Immature natural killer cell (primary cell): Measurements from ENCODE around the gene PIEZO1. TPM values are rescaled to one million over a fixed set of nuclear protein-coding genes. Genes with fewer than 3 reads are reported as not detected.

Experiments
- DNase-seq, 3 donors: peaks; one replicate each; pipeline ENCODE4 v3.0.0; 2022; ENCODE audit warnings: mixed read lengths in 1 of 3
- H3K27ac Mint-ChIP-seq, 6 donors: one replicate each; pipeline ENCODE4 v1.8.0; 2020; ENCODE audit warnings: mixed read lengths in 6 of 6, mild to moderate bottlenecking in 5 of 6, inconsistent platforms in 4 of 6, moderate library complexity in 3 of 6
- H3K27me3 Mint-ChIP-seq, 3 donors: one replicate each; pipeline ENCODE4 v1.8.0; 2020 to 2021; ENCODE audit warnings: low read depth in 3 of 3, mild to moderate bottlenecking in 3 of 3, mixed read lengths in 3 of 3, moderate library complexity in 3 of 3, inconsistent platforms in 1 of 3
- H3K36me3 Mint-ChIP-seq, 3 donors: one replicate each; pipeline ENCODE4 v1.8.0; 2020; ENCODE audit warnings: mixed read lengths in 3 of 3, inconsistent platforms in 2 of 3, mild to moderate bottlenecking in 2 of 3
- H3K4me1 Mint-ChIP-seq, 2 donors: one replicate each; pipeline ENCODE4 v1.8.0; 2020; ENCODE audit warnings: inconsistent platforms in 2 of 2, mild to moderate bottlenecking in 2 of 2, mixed read lengths in 2 of 2, moderate library complexity in 1 of 2
- H3K4me3 Mint-ChIP-seq, 5 donors: one replicate each; pipeline ENCODE4 v1.8.0; 2020; ENCODE audit warnings: mild to moderate bottlenecking in 5 of 5, mixed read lengths in 5 of 5, inconsistent platforms in 3 of 5, moderate library complexity in 3 of 5
- H3K9me3 Mint-ChIP-seq, 6 donors: one replicate each; pipeline ENCODE4 v1.8.0; 2020; ENCODE audit warnings: mild to moderate bottlenecking in 6 of 6, mixed read lengths in 6 of 6, inconsistent platforms in 4 of 6, moderate library complexity in 3 of 6
- polyA plus RNA-seq, 3 donors: library from polyadenylated mRNA; unstranded; fragments of 300-500 nt; fragmentation: Illumina TruSeq; gene quantifications; one replicate each; pipeline ENCODE4 v1.2.3, GENCODE V29; 2021

Gene PIEZO1
- polyA plus RNA-seq, 3 donors from 2014 or later: 5.2 to 41.2 (median 13.1) TPM

GRCh38 chr16:88821168-88821850 is 36.3 kb upstream of the PIEZO1 start:
- H3K9me3 Mint-ChIP-seq: no peaks in the 10 kb centered on the region
- H3K4me1 Mint-ChIP-seq: no peaks in the 10 kb centered on the region
- peaks cover 2% of the 10 kb centered on the region in 3 donors for H3K27me3 Mint-ChIP-seq
- H3K4me3 Mint-ChIP-seq: no peak overlapping the region
- no peak overlapping the region for H3K27ac Mint-ChIP-seq
- peaks cover 0 to 3% (median 0%) of the 10 kb centered on the region in 3 donors for H3K36me3 Mint-ChIP-seq
- no peak for DNase-seq

GRCh38 chr16:88820385-88821025 is 35.5 kb upstream of the PIEZO1 start:
- H3K4me1 Mint-ChIP-seq: no peaks in the 10 kb centered on the region
- no peaks in the 10 kb centered on the region for H3K9me3 Mint-ChIP-seq
- H3K27ac Mint-ChIP-seq: no peak overlapping the region
- H3K4me3 Mint-ChIP-seq: no peak overlapping the region
- peaks cover 0 to 2% (median 2%) of the 10 kb centered on the region in 3 donors for H3K27me3 Mint-ChIP-seq
- no peak for DNase-seq
- H3K36me3 Mint-ChIP-seq: peaks cover 0 to 3% (median 0%) of the 10 kb centered on the region in 3 donors

GRCh38 chr16:88819126-88819525 is 34.1 kb upstream of the PIEZO1 start:
- no peak overlapping the region for H3K27ac Mint-ChIP-seq
- H3K4me1 Mint-ChIP-seq: no peaks in the 10 kb centered on the region
- H3K4me3 Mint-ChIP-seq: no peak overlapping the region
- DNase-seq: no peak
- H3K9me3 Mint-ChIP-seq: no peaks in the 10 kb centered on the region
- peaks cover 0 to 2% (median 1%) of the 10 kb centered on the region in 3 donors for H3K27me3 Mint-ChIP-seq
- H3K36me3 Mint-ChIP-seq: peaks cover 0 to 3% (median 0%) of the 10 kb centered on the region in 3 donors

- peaks cover 0 to 2% (median 1%) of the 10 kb centered on the region in 3 donors for H3K27me3 Mint-ChIP-seq
- no peak for DNase-seq
- H3K27ac Mint-ChIP-seq: no peak overlapping the region
- H3K4me1 Mint-ChIP-seq: peaks cover 0 to 2% of the 10 kb centered on the region in 2 donors
- H3K4me3 Mint-ChIP-seq: no peak overlapping the region
- H3K9me3 Mint-ChIP-seq: no peaks in the 10 kb centered on the region
- H3K36me3 Mint-ChIP-seq: peaks cover 0 to 3% (median 0%) of the 10 kb centered on the region in 3 donors
Observed at GRCh38 chr16:88818575-88818874, 33.5 kb upstream of the PIEZO1 start.

- Mint-ChIP-seq H3K9me3 (no peaks in the 10 kb centered on the region), H3K27me3 (peaks cover 0 to 2% (median 1%) of the 10 kb centered on the region in 3 donors), H3K4me1 (peaks cover 0 to 2% of the 10 kb centered on the region in 2 donors), H3K36me3 (peaks cover 0 to 1% (median 0%) of the 10 kb centered on the region in 3 donors), H3K27ac (no peak overlapping the region), H3K4me3 (no peak overlapping the region)
- no peak for DNase-seq
Observed at GRCh38 chr16:88817785-88818574, 33.0 kb upstream of the PIEZO1 start.

- Mint-ChIP-seq H3K4me1 (peaks cover 0 to 6% of the 10 kb centered on the region in 2 donors), H3K9me3 (no peaks in the 10 kb centered on the region)
Observed at GRCh38 chr16:88816736-88817535, 31.9 kb upstream of the PIEZO1 start.

GRCh38 chr16:88815901-88816589 is 31.0 kb upstream of the PIEZO1 start:
- DNase-seq: peak in 2 of 3 donors; percentile 23 to 43
- Mint-ChIP-seq H3K4me3 (no peak overlapping the region), H3K27ac (no peak overlapping the region), H3K27me3 (peaks cover 2 to 6% (median 2%) of the 10 kb centered on the region in 3 donors), H3K4me1 (peaks cover 0 to 8% of the 10 kb centered on the region in 2 donors), H3K36me3 (no peaks in the 10 kb centered on the region), H3K9me3 (no peaks in the 10 kb centered on the region)

More at GRCh38 chr16:88816736-88817535, 31.9 kb upstream of the PIEZO1 start:
- H3K27me3 Mint-ChIP-seq: peaks cover under 1 to 3% (median 2%) of the 10 kb centered on the region in 3 donors
- no peak overlapping the region for H3K4me3 Mint-ChIP-seq
- DNase-seq: no peak
- no peaks in the 10 kb centered on the region for H3K36me3 Mint-ChIP-seq
- H3K27ac Mint-ChIP-seq: no peak overlapping the region

- H3K4me3 Mint-ChIP-seq: no peak overlapping the region
- H3K27ac Mint-ChIP-seq: no peak overlapping the region
- no peaks in the 10 kb centered on the region for H3K9me3 Mint-ChIP-seq
- no peaks in the 10 kb centered on the region for H3K36me3 Mint-ChIP-seq
- peaks cover 2 to 6% (median 2%) of the 10 kb centered on the region in 3 donors for H3K27me3 Mint-ChIP-seq
- H3K4me1 Mint-ChIP-seq: peaks cover 0 to 16% of the 10 kb centered on the region in 2 donors
- no peak for DNase-seq
Observed at GRCh38 chr16:88815227-88815626, 30.2 kb upstream of the PIEZO1 start.

GRCh38 chr16:88814144-88814502 is 29.1 kb upstream of the PIEZO1 start:
- Mint-ChIP-seq H3K4me1 (peaks cover 0 to 19% of the 10 kb centered on the region in 2 donors), H3K27me3 (peaks cover 2 to 6% (median 2%) of the 10 kb centered on the region in 3 donors), H3K36me3 (no peaks in the 10 kb centered on the region), H3K4me3 (peak overlapping the region in 4 of 5 donors; percentile 29 to 68 (median 55)), H3K9me3 (no peaks in the 10 kb centered on the region), H3K27ac (no peak overlapping the region)
- no peak for DNase-seq

GRCh38 chr16:88813269-88814143 is 28.5 kb upstream of the PIEZO1 start:
- Mint-ChIP-seq H3K27ac (peak overlapping the region in 1 of 6 donors; percentile 26), H3K4me3 (peak overlapping the region; percentile 29 to 68 (median 51)), H3K9me3 (no peaks in the 10 kb centered on the region), H3K4me1 (peaks cover 0 to 20% of the 10 kb centered on the region in 2 donors), H3K27me3 (peaks cover 0 to 6% (median 2%) of the 10 kb centered on the region in 3 donors), H3K36me3 (no peaks in the 10 kb centered on the region)
- DNase-seq: no peak

GRCh38 chr16:88812513-88813268 is 27.7 kb upstream of the PIEZO1 start:
- H3K27me3 Mint-ChIP-seq: peaks cover 0 to 6% (median 2%) of the 10 kb centered on the region in 3 donors
- no peak for DNase-seq
- H3K27ac Mint-ChIP-seq: peak overlapping the region in 3 of 6 donors; percentile 30 to 87 (median 45)
- peak overlapping the region; percentile 76 to 87 (median 80) for H3K4me3 Mint-ChIP-seq
- peaks cover 0 to 20% of the 10 kb centered on the region in 2 donors for H3K4me1 Mint-ChIP-seq
- H3K36me3 Mint-ChIP-seq: no peaks in the 10 kb centered on the region
- no peaks in the 10 kb centered on the region for H3K9me3 Mint-ChIP-seq
